Activated CD4-positive, alpha-beta T cell treated with anti-CD3 and anti-CD28 coated beads, Interleukin-2, amount 50 U/mL, for 16 hours (primary cell): ENCODE measurements around the gene LIN37.
"Not testable (repeated sequence)": the region's sequence is repeated elsewhere in the genome, so short reads cannot be mapped to it uniquely, and the experiment has no call there.

Experiments
- DNase-seq: peaks from one replicate; pipeline ENCODE4 v3.0.0-alpha.2; 2020

Gene LIN37

GRCh38 chr19:35754370-35755130, 6.2 kb downstream of the LIN37 start:
- DNase-seq, result no peak

- no peak for DNase-seq
These were observed 6.8 kb downstream of the LIN37 start for GRCh38 chr19:35755131-35755549.

- DNase-seq, result peak; percentile 32
These were observed 7.4 kb downstream of the LIN37 start for GRCh38 chr19:35755550-35756376.

GRCh38 chr19:35756377-35757230, 8.2 kb downstream of the LIN37 start, which contains the start of gene HSPB6:
Gene HSPB6 (minus strand): TSS chr19:35757029. CDS start chr19:35757008, 21 bp downstream.
- no peak for DNase-seq

DNA sequence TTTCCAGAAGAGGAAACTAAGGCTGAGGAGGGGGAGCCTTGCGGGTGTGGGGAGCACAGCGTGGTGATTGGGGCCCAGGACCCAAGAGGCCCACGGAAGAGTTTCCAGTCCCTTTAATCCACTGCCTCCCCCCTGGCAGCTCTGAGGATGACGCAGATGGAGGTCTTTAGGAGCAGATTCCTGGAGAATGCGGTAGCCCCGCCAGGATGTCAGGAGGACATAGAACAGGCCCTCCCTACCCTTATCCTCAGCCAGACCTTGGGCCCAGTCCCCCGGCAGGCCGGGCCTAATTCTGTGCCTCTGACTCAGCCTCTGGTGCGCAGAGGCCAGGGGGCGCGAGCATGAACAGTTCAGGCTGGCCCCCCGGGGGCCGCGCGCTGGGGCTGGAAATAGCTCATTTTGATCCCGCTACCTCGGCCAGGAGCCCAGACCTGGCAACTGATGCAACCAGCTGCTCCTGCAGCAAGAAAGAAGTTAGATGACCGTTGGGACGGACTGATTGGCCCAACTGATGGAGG, 8.9 kb downstream of the LIN37 start:
- DNase-seq, result peak; percentile 30

DNA sequence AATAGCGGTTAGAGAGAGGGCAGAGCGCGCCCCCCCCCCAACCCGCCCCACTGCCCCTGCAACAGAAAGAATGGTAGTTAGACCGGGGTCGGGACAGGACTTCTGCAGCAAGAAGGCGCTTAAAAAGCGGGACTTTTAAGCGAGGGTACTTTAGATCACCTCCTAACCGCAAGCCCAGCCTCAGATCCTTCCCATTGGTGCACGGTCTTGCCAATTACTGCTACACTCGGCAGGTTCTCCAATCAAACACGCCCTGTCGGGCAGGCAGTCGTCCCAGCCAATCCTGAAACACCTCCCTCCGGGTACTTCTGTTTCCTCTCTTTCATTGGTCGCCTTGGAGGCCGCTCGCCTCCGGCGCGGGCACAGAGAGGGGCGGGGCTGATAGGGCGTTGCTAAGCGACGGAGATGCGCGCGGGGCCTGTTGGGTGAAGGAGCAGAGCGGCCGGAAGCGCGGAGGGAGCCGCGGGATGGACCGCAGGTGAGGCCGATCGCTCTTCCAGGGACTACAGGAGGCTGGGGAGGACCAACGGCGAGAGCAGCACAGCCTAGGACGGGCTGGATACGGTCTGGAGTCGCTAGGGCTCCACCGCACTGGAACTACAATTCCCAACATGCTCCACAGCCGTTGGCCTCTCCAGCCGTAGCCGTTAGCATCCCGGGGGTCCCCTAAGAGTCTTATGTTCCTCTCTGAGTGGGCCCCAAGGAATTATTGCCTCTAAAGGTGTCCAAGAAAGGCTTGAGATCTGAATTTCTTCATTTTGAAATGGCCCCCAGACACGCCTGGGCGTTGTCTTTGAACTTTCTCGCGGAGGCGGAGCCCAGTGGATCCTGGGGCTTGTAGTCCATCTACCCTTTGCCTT, 9.6 kb downstream of the LIN37 start, which contains the start of gene PROSER3:
PROSER3 (plus strand) TSS at position 428 of the 860 bp plus-strand sequence; CDS start at position 468, 40 bp downstream.
- DNase-seq, result peak; percentile 100

DNA sequence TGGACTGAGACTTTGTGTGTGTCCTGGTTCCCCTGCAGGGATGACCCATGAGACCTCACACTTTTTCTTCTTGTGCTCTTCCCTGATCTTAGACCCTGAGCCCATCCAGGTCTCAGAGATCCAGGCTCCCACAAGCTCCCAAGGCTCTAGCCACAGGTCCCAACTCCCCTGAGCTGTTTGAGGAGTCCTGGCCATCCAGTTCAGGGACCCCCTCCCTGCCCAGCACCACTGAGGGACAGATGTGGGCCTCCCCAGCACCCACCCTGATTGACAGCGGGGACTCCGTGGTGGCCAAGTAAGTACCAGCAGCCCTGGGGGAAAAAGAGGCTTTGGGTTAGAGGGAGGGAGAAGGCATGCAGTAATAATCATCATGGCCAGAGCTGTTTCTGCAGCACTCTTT, 11.3 kb downstream of the LIN37 start:
- no peak for DNase-seq

- no peak for DNase-seq
These were observed 12.5 kb downstream of the LIN37 start for GRCh38 chr19:35760711-35761349.

GRCh38 chr19:35764432-35765315, 16.3 kb downstream of the LIN37 start:
- no peak for DNase-seq

- DNase-seq, result no peak
These were observed 18.3 kb downstream of the LIN37 start for GRCh38 chr19:35766571-35767104.

- no peak for DNase-seq
These were observed 19.1 kb downstream of the LIN37 start for GRCh38 chr19:35767288-35768081.

DNA sequence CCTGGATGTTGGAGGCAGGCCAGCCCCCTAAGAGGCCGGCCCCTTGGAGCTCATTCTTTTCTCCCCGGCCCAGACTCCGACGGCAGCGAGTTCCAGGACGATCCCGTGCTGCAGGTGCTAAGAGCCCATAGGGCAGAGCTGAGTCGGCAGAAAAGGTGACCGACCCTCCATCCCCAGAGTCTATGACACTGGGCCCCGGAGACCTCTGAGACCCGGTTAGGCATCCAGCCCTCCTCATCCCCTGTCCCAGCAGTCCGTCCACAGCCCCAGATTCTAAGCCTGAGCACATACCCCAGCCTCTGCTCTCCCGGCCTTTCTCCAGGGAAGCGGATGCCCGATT, 19.7 kb downstream of the LIN37 start:
- DNase-seq, result no peak

GRCh38 chr19:35772362-35772761, 24.0 kb downstream of the LIN37 start:
- not testable (repeated sequence) for DNase-seq

DNA sequence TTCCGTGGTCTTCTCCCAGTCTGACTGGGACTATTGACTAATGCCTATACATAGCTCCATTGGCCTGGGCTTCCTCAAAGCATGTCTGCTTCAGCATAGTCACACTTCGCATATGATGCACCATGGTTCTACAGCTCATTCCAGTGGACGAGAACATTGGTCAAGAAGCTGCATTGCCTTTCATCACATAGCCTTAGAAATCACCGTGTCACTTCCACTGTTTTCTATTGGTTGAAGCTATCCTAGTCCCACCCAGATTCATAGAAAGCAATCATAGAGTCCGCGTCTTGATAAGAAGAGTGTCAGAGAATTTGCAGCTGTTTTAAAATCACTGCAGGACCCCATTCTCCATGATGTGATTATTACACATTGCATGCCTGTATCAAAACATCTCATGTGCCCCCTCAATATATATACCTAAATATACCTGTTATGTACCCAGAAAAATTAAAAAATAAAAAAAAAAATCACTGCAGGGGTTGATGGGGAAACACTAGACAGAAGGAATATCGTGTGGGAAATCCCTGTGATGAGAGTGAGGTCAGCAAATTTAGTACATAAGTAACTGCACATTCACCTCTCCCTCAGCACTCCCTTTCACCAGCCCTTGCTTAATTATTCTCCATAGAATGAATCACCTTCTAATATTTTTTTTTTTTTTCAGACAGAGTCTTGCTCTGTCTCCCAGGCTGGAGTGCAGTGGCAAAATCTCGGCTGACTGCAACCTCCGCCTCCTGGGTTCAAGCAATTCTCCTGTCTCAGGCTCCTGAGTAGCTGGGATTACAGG, 24.8 kb downstream of the LIN37 start:
- no peak for DNase-seq

GRCh38 chr19:35774274-35775045, 26.1 kb downstream of the LIN37 start:
- no peak for DNase-seq

DNA sequence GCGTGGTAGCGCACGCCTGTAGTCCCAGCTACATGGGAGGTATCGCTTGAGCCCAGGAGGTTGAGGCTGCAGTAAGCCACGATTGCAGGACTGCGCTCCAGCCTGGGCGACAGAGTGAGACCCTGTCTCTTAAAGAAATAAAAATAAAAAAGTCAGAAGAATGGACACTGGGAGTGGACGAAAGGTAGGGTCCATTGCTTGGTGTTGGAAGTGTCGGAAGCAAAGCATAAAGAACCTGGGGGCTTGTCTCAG, 26.6 kb downstream of the LIN37 start:
- no peak for DNase-seq

GRCh38 chr19:35775298-35776101, 27.1 kb downstream of the LIN37 start, which contains the start of gene ARHGAP33:
Gene ARHGAP33 (plus strand): TSS chr19:35775564. CDS start chr19:35775659, 95 bp downstream.
- DNase-seq, result peak; percentile 99
